Colon (tissue), 2 donors: ENCODE data around the gene ZNF462.
"Not testable (repeated sequence)": the region's sequence is repeated elsewhere in the genome, so short reads cannot be mapped to it uniquely, and the experiment has no call there.

Source experiments
- FAIRE-seq: peaks from 2 replicates; lab custom pipeline; 2012; peaks lifted over from hg19 to GRCh38; lab: Jason Lieb, UNC
- donor health status: control.
- donor health status: control.

Gene ZNF462

GRCh38 chr9:106962615-106963363 lies 99.8 kb downstream of the ZNF462 start:
- no peak for FAIRE-seq

GRCh38 chr9:106963684-106964083 lies 100.7 kb downstream of the ZNF462 start:
- FAIRE-seq: no peak

- no peak for FAIRE-seq
Observed at GRCh38 chr9:106964329-106964728, 101.4 kb downstream of the ZNF462 start.

DNA sequence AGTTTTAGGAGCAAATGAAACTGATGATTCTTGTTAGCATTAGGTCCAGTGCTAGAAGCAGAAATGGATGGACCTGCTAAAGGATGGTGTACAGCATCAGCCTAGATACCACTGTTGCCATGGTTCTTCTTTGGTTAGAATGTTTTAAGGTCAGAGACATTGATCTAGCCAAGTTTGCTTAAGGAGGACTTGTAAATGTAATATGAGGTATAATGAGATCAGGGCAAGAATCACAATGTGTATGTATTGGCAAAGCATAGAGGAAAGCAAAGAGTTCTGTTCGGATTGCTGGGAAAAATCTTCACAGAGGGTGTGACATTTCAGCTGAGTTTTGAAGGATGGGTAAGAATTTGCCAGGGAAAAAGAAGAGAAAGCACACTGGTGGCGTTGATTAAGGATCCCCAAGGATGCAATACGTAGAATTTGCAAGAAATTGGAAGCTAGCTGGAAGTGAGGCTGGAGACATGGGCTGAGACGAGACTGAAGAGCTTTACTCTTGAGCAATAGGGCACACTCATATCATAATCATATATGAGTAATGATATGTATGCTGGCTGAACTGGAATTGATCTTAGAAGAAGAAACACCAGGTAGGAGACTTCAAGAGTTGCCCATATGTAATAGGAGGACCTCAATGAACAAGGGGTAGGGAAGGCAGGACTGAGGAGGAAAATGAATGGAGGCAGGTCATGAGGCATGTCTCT lies 102.0 kb downstream of the ZNF462 start:
- no peak for FAIRE-seq

DNA sequence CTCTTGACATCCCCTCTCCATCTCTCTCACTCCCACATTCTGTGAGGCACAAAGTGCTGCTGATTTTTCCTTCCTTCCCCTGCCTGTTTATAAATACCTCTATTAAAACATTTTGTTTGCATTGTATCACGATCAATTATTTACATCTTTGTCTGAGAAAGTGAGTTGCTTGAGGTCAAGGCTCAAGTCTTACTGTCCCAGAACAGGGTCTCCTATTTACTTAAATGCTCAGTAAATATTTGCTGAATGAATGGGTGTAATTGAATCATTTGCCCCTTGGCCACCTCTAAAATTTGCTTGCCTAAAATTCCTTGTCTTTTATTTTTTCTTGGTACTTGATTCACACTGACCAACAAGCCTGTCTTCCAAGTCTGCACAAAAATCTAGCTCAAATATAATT lies 103.5 kb downstream of the ZNF462 start:
- FAIRE-seq: no peak

- FAIRE-seq: no peak
Observed at GRCh38 chr9:106969696-106970095, 106.7 kb downstream of the ZNF462 start.

GRCh38 chr9:106970219-106970975 lies 107.4 kb downstream of the ZNF462 start:
- FAIRE-seq: no peak

DNA sequence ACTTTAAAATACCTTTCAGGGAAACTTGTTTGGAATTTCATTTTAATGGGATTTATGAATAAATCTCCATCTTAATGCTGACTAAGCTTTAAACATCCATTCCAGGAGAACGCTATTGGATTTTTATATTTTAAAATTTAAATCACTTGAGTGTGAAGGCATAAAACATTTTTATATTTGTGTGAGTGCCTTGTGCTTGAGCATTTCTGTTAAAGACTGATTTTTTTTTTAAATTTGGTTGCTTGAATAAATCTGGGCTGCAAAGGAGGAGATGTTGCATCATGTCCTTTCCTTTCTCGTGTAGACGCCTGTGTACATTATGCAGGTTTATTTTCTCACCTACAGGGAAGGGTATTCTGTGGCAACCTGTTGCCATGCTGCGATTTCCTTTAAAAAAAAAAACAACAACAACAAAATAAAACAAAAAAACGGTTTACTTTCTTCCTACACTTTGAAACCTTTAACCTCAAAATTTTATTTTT lies 108.1 kb downstream of the ZNF462 start:
- FAIRE-seq: no peak

- FAIRE-seq: no peak
Observed at GRCh38 chr9:106972082-106972481, 109.1 kb downstream of the ZNF462 start.

DNA sequence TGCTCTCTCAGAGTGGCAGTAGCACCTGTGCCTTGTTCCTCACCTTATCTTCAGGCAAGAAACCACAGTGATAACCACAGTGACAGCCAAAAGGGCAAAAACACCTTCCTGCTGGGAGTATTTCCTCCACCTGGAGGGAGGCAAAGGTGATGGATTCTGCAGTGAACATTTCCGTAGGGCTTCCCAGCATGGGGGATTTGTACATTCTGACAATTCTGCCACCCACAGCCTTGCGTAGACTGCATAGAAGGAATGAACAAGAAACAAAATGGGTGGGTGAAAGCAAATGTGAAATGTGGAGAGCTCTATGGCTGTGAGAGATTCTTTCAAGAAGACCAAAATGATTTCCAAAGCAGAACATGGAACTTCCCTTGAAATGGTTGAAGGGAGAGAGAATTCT lies 111.4 kb downstream of the ZNF462 start:
- no peak for FAIRE-seq

DNA sequence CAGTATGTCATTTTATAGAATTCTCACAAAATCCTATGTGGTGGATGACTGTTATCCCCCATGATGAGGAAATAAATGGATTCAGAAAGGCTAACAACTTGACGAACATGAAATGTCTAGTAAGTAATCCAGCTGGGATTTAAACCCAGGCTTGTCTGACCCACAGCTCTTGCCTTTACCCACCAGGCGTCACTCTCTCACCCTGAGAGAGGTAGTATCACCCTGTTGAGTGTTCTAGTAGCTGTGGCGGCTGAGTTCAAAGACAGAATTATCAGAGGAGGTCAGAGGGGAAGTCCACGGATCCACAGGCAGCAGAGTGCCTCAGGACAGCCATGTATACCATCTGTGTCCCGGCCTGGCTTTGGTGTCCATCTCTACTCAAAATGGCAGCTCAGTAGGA lies 113.8 kb downstream of the ZNF462 start:
- no peak for FAIRE-seq

DNA sequence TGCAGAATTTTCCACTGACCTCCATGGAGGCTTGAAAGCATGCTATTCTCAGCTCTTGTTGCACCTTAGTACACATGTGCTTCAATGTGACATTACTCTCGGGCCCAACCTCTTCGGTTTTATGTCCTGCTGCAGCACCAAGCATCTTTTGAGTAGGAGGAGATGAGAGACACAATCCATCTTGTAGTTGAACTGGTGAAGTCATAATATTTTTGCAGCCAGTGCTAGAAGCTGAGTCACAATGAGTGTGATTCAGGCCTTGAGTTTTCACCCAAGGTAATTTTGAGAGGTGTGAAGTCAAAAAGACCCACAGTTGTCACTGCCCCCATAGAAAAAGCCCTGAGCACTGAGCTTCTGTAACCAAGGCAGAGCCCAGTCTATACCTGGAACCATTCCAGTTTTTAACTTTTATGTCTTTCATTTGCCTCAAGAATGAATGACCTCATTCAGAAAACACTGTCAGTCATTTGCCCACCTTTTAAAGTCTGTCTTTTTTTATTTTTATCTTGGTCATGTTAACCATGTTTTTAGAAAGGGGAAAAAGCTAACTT lies 117.7 kb downstream of the ZNF462 start:
- no peak for FAIRE-seq

- FAIRE-seq: no peak
Observed at GRCh38 chr9:106981396-106982287, 118.7 kb downstream of the ZNF462 start.

- no peak for FAIRE-seq
Observed at GRCh38 chr9:106982636-106983035, 119.7 kb downstream of the ZNF462 start.

GRCh38 chr9:106983346-106983745 lies 120.4 kb downstream of the ZNF462 start:
- FAIRE-seq: no peak

GRCh38 chr9:106989904-106990303 lies 126.9 kb downstream of the ZNF462 start:
- FAIRE-seq: not testable (repeated sequence)

GRCh38 chr9:106992186-106992585 lies 129.2 kb downstream of the ZNF462 start:
- FAIRE-seq: no peak

- FAIRE-seq: no peak
Observed at GRCh38 chr9:106993603-106994002, 130.6 kb downstream of the ZNF462 start.

DNA sequence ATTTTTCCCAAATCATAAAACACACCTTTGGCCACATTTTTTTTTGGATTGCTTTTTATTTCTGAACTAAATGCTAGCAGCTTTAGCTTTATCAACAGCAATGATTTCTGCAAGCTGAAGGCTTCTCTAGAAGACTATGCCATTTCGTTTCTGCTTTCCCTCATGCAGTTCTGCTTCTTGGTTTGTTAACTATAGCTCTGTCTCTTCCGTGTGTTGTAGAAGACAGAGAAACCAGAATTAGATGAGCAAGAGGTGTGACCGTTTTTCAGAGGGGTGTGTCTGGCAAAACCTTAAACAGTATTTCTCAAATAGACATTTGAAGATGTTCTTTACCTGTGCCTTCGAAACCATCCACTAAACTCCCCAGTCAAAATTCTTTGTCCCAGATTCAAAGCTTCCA lies 131.5 kb downstream of the ZNF462 start:
- FAIRE-seq: no peak

DNA sequence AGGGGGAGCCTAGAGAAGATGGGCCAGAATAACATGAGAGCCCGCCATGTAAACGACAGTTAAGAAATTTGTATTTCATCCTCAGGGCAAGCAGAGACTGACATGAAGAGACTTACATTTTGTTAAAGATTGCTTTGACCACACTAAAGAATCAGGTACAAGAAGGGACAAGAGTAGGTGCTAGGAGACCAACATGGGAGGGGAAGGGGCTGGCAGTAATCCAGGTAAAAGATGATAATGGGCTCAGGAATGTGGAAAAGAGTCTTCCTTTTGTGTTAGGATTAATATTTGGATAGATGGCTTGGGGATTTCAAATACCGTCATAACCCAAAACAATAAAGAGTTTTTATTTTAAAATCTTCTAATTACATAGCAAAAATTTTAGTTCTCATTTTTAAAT lies 137.3 kb downstream of the ZNF462 start:
- FAIRE-seq: no peak

DNA sequence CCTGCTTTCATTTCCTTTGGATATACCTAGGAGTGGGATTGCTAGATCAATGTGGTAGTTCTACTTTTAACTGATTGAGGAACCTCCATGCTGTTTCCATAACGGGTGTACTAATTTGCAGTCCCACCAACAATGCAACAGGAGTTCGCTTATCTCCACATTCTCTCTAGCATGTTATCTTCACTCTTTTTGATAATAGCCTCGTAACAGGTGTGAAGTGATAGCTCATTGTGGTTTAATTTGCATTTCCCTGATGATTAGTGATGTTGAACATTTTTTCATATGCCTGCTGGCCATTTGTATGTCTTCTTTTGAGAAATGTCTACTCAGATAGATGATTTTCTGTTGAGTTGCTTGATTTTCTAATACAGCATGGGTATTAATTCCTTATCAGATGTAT lies 142.2 kb downstream of the ZNF462 start:
- no peak for FAIRE-seq

- no peak for FAIRE-seq
Observed at GRCh38 chr9:107007402-107007801, 144.4 kb downstream of the ZNF462 start.
